NB4 (cell line): ENCODE measurements around the gene GBP2.

Experiments used
- MYC ChIP-seq: IDR thresholded peaks from 2 replicates; pipeline ENCODE4 v1.6.1; 2011; ENCODE audit warnings: low read depth, low read length
- TF ChIP-seq, protein P1 (sequence below): IDR thresholded peaks from one replicate; pipeline ENCODE4 v1.5.1; 2012; ENCODE audit warnings: low read depth, low read length

- TF ChIP-seq, protein P1, sequence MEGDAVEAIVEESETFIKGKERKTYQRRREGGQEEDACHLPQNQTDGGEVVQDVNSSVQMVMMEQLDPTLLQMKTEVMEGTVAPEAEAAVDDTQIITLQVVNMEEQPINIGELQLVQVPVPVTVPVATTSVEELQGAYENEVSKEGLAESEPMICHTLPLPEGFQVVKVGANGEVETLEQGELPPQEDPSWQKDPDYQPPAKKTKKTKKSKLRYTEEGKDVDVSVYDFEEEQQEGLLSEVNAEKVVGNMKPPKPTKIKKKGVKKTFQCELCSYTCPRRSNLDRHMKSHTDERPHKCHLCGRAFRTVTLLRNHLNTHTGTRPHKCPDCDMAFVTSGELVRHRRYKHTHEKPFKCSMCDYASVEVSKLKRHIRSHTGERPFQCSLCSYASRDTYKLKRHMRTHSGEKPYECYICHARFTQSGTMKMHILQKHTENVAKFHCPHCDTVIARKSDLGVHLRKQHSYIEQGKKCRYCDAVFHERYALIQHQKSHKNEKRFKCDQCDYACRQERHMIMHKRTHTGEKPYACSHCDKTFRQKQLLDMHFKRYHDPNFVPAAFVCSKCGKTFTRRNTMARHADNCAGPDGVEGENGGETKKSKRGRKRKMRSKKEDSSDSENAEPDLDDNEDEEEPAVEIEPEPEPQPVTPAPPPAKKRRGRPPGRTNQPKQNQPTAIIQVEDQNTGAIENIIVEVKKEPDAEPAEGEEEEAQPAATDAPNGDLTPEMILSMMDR, result no peak
- no peak for TF ChIP-seq MYC
These were observed 36.0 kb downstream of the GBP2 start for GRCh38 chr1:89089962-89090361.
